ENCODE results near the gene SNTG2. TPM values are rescaled to one million over a fixed set of nuclear protein-coding genes. Genes with fewer than 3 reads are reported as not detected.

SNTG2 gene
- total RNA-seq, 2 donors from 2014 or later: 0.72 to 1.0 TPM

GRCh38 chr2:1169291-1169949, 218.8 kb downstream of the SNTG2 start:
- no peak overlapping the region for H3K27ac ChIP-seq
- TF ChIP-seq CTCF (IDR thresholded peaks at IDR 0.05): no peak
- intact Hi-C loops (cut with DNase I): no loop called here

DNA sequence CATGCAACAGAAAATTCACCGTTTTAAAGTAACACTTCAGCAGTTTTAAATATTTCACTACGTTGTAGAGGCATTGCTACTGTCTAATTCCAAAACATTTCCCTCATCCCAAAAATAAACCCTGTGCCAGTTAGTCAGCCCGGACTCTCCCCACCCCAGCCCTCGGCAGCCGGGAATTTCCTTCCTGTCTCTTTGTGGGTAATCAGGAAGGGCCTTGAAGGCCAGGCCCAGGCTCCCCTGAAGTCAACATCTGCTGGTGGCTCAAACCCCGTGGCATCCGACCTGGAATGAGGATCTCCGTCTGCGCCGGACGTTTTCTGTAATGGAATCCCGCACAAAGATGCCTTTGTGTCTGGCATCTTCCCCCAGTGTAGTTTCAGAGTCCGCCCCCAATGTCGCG, 219.6 kb downstream of the SNTG2 start:
- no peaks in the 10 kb centered on the region for H3K36me3 ChIP-seq
- no peak overlapping the region for H3K27ac ChIP-seq
- no peaks in the 10 kb centered on the region for H3K27me3 ChIP-seq
- intact Hi-C loops (cut with DNase I): no loop called here
- no peak for TF ChIP-seq CTCF (IDR thresholded peaks at IDR 0.05)
- H3K9ac ChIP-seq (ENCODE audit: low read depth in 2 of 2, low read length in 2 of 2): no peak overlapping the region
- H3K4me1 ChIP-seq: no peaks in the 10 kb centered on the region
- H3K4me3 ChIP-seq: no peak overlapping the region
- no peak for DNase-seq
- no peaks in the 10 kb centered on the region for H3K9me3 ChIP-seq

More at GRCh38 chr2:1169291-1169949, 218.8 kb downstream of the SNTG2 start:
- no peaks in the 10 kb centered on the region for H3K4me1 ChIP-seq
- DNase-seq: no peak
- H3K36me3 ChIP-seq: no peaks in the 10 kb centered on the region
- H3K4me3 ChIP-seq: no peak overlapping the region
- no peaks in the 10 kb centered on the region for H3K9me3 ChIP-seq
- H3K9ac ChIP-seq (ENCODE audit: low read depth in 2 of 2, low read length in 2 of 2): no peak overlapping the region
- no peaks in the 10 kb centered on the region for H3K27me3 ChIP-seq

- no peaks in the 10 kb centered on the region for H3K9me3 ChIP-seq
- no peak overlapping the region for H3K27ac ChIP-seq
- no peak overlapping the region for H3K9ac ChIP-seq (ENCODE audit: low read depth in 2 of 2, low read length in 2 of 2)
- H3K4me1 ChIP-seq: no peaks in the 10 kb centered on the region
- no peak overlapping the region for H3K4me3 ChIP-seq
- no peaks in the 10 kb centered on the region for H3K36me3 ChIP-seq
- no peak for TF ChIP-seq CTCF (IDR thresholded peaks at IDR 0.05)
- no peaks in the 10 kb centered on the region for H3K27me3 ChIP-seq
- intact Hi-C loops (cut with DNase I): no loop called here
- no peak for DNase-seq
Observed at GRCh38 chr2:1170711-1171110, 220.1 kb downstream of the SNTG2 start.

DNA sequence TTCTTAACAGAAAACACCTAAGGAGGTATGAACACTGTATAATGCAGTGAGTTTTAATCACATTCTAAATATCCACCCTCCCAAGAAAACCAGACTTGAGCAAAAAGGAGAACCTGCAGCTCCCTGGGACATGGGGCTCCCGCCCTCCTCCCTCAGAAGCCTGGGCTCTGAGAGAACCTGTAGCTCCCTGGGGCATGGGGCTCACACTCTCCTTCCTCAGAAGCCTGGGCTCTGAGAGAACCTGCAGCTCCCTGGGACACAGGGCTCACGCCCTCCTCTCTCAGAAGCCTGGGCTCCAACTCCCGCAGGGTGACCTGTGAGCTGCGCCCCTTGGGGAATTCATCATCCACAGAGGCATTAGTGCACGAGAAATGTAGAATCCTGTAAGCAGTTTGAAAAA, 222.9 kb downstream of the SNTG2 start:
- TF ChIP-seq CTCF (IDR thresholded peaks at IDR 0.05): no peak
- Histone ChIP-seq H3K9me3 (no peaks in the 10 kb centered on the region), H3K9ac (ENCODE audit: low read depth in 2 of 2, low read length in 2 of 2) (no peak overlapping the region), H3K4me1 (no peaks in the 10 kb centered on the region), H3K27me3 (no peaks in the 10 kb centered on the region), H3K27ac (no peak overlapping the region), H3K36me3 (no peaks in the 10 kb centered on the region), H3K4me3 (no peak overlapping the region)
- DNase-seq: no peak
- intact Hi-C loops (cut with DNase I): no loop called here

GRCh38 chr2:1181893-1182292, 231.2 kb downstream of the SNTG2 start:
- Histone ChIP-seq H3K27ac (no peak overlapping the region), H3K27me3 (no peaks in the 10 kb centered on the region), H3K9ac (ENCODE audit: low read depth in 2 of 2, low read length in 2 of 2) (no peak overlapping the region), H3K9me3 (no peaks in the 10 kb centered on the region), H3K36me3 (no peaks in the 10 kb centered on the region), H3K4me3 (no peak overlapping the region), H3K4me1 (no peaks in the 10 kb centered on the region)
- no peak for DNase-seq
- TF ChIP-seq CTCF (IDR thresholded peaks at IDR 0.05): no peak
- intact Hi-C loops (cut with DNase I): no loop called here
